ENCODE data around the gene MYMX. TPM values are rescaled to one million over a fixed set of nuclear protein-coding genes. Genes with fewer than 3 reads are reported as not detected.
"Not testable (repeated sequence)": the region's sequence is repeated elsewhere in the genome, so short reads cannot be mapped to it uniquely, and the experiment has no call there.

Gene MYMX
- total and polyA plus RNA-seq, 2 of the 4 experiments (the other 2 are of a cell fraction), result not detected

DNA sequence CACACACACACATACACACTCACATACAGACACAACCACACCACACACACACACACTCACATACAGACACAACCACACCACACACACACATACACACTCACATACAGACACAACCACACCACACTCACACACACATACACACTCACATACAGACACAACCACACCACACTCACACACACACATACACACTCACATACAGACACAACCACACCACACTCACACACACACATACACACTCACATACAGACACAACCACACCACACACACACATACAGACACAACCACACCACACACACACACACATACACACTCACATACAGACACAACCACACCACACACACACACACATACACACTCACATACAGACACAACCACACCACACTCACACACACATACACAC is 34.9 kb upstream of the MYMX start:
- H2AFZ ChIP-seq (replicated peaks; ENCODE audit: low read length, poor library complexity); H2BK120ac ChIP-seq (ENCODE audit: low read depth, low read length); H3K18ac ChIP-seq (ENCODE audit: low read depth, low read length); DNase-seq; ATAC-seq (ENCODE audit: low read depth); H3K27ac ChIP-seq (ENCODE audit: insufficient read depth, low read length); H3K4me1 ChIP-seq (ENCODE audit: control insufficient read depth, insufficient read depth, low read length); H2BK20ac ChIP-seq (ENCODE audit: low read depth, low read length); H4K91ac ChIP-seq (ENCODE audit: insufficient read depth, low read depth, low read length); H3K9ac ChIP-seq (ENCODE audit: low read depth, low read length); in situ Hi-C loops (cut with MboI; ENCODE audit: low sequenced_read_pairs); BruUV-seq (replicated peaks); H3K4me2 ChIP-seq (ENCODE audit: low read depth, low read length); H3K23ac ChIP-seq (ENCODE audit: low read depth, low read length); H3K9me1 ChIP-seq (ENCODE audit: insufficient read depth, low read length); H2AK5ac ChIP-seq (ENCODE audit: low read depth, low read length); H3K36me3 ChIP-seq (ENCODE audit: control insufficient read depth, insufficient read depth, low read length); H2AK9ac ChIP-seq (replicated peaks; ENCODE audit: low read depth, low read length, poor library complexity); H3K14ac ChIP-seq (replicated peaks; ENCODE audit: low read depth, low read length); dilution Hi-C loops (cut with HindIII; ENCODE audit: low sequenced_read_pairs, unreplicated experiment); H2BK15ac ChIP-seq (ENCODE audit: low read depth, low read length); H4K5ac ChIP-seq (ENCODE audit: low read depth, low read length); H4K8ac ChIP-seq (ENCODE audit: low read depth in 2 of 2, low read length in 2 of 2); CTCF ChIA-PET; intact Hi-C loops (cut with micrococcal nuclease); H3K4ac ChIP-seq (ENCODE audit: low read depth, low read length); H3K56ac ChIP-seq (ENCODE audit: extremely low read depth, insufficient read depth, low read length); H3K4me3 ChIP-seq (ENCODE audit: insufficient read depth, low read depth, low read length); H4K20me1 ChIP-seq (ENCODE audit: insufficient read depth, low read length); H3K9me3 ChIP-seq (ENCODE audit: control insufficient read depth, insufficient read depth, low read length); H3K79me1 ChIP-seq (ENCODE audit: low read depth in 1 of 2, low read length in 2 of 2): not testable (repeated sequence)
- POLR2A ChIA-PET (ENCODE audit: unreplicated experiment), result interaction anchor here (0.6 kb wide), 1 partner anchor 9 kb away, joined by 6 read pairs; no protein-coding TSS in a partner anchor
- Histone ChIP-seq H2BK5ac (ENCODE audit: low read depth, low read length, poor library complexity, severe bottlenecking) (peak overlapping the region; percentile 85), H3K27me3 (ENCODE audit: control insufficient read depth, insufficient read depth, low read length) (peaks cover 22% of the 10 kb centered on the region)

All from IMR-90 (cell line).